ENCODE results near the gene HRCT1.
"Not testable (repeated sequence)": the region's sequence is repeated elsewhere in the genome, so short reads cannot be mapped to it uniquely, and the experiment has no call there.

HRCT1 gene

GRCh38 chr9:35919212-35920008 is 13.4 kb downstream of the HRCT1 start:
- no peak for DNase-seq (ENCODE audit: low read depth)

DNA sequence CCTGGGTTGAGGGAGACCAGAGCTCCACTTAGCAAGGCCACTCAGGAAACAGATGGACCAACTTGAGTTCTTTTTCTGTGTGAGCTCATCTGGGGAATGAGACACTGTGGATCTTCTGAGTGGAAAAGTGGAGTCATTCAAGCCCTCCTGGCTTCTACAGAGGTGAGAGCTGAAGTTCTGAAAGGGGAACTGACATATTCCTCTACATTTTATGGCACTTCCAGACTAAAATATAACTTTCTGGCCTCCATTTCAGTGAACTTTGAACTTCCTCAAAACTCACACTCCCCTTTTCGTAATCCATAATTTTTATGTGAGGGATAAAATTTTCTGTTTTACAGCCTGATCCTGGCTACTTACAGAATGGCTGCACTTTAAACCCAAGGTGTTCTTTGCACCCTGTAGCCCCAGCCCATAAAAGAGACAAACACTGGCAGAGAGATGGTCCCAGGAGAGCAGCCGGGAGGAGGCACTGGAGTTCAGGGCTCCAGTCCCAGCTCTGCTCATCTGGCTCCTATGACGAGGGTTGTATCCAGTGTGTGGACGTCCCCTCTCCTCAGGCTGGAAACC is 14.1 kb downstream of the HRCT1 start:
- DNase-seq (ENCODE audit: low read depth), result no peak

GRCh38 chr9:35923598-35923926 is 17.6 kb downstream of the HRCT1 start:
- no peak for DNase-seq (ENCODE audit: low read depth)

- DNase-seq (ENCODE audit: low read depth), result no peak
Measured at GRCh38 chr9:35923927-35924763, 18.1 kb downstream of the HRCT1 start.

DNA sequence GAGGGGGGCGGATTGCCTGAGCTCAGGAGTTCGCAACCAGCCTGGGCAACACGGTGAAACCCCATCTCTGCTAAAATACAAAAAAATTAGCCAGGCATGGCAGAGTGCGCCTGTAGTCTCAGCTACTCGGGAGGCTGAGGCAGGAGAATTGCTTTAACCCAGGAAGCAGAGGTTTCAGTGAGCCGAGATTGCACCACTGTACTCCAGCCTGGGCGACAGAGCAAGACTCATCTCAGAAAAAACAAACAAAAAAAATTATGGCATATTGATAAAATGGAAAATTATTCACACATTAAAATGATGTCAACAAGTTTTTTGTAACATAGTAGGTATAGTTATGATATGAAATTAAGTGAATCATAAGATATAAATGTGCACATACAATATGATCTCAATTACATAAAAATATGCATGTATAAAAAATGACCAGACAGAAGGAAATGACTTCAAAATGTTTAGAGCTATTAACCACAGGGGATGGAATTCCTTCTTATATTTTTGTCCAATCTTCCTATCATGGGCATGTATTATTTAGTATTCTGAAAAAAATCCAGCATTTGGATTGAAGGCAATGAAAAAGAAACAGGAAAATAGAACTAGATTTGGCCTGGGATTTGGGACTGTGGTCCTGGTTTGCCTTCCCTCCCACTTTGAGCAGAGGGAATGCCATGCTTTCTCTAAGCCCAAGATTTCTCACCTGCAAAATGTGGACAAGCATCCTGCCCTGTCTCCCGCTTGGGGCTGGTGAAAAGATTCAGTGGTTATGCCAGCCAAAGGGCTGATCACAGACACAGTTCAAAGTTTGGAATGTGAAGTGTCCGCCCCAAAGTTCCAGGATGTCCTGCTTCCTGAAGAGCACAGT is 22.8 kb downstream of the HRCT1 start:
- DNase-seq (ENCODE audit: low read depth), result no peak

- no peak for DNase-seq (ENCODE audit: low read depth)
Measured at GRCh38 chr9:35929453-35929718, 23.4 kb downstream of the HRCT1 start.

DNA sequence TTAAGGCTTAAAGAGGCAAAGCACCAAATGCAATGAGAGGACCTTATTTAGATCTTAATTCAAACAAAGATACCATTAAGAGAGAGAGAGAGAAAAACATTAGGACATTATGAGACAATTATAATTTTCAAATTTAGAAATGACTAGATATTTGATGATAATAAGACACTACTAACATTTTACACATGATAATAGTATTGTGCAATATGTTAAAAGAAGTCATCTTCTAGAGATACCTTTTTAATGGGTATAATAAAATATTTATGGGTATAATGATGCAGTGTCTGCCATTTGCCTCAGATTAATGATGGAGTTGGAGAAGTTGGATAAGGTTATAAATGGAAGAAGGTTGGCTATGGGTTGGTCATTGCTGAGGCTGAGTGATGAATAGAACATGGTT is 24.5 kb downstream of the HRCT1 start:
- no peak for DNase-seq (ENCODE audit: low read depth)

DNA sequence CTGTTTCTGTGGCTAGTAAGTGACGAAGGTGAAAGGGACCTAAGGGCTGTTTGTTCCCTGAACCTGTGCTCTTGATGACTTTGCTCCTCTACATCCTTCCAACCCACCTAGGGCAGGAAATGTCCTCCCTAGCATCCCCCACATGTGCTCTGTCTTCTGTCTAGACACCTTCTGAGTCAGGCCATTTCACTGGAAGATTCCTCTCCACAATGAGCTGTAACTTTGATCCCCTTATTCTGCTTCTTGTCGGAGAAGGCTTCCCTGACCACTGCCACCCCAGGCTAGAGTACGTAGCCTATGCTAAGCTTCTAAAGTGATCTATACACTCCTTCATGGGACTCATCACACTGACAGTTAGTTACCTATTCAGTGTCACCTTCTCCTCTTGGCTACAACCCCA is 25.0 kb downstream of the HRCT1 start:
- no peak for DNase-seq (ENCODE audit: low read depth)

- DNase-seq (ENCODE audit: low read depth), result no peak
Measured at GRCh38 chr9:35932735-35933134, 26.7 kb downstream of the HRCT1 start.

DNA sequence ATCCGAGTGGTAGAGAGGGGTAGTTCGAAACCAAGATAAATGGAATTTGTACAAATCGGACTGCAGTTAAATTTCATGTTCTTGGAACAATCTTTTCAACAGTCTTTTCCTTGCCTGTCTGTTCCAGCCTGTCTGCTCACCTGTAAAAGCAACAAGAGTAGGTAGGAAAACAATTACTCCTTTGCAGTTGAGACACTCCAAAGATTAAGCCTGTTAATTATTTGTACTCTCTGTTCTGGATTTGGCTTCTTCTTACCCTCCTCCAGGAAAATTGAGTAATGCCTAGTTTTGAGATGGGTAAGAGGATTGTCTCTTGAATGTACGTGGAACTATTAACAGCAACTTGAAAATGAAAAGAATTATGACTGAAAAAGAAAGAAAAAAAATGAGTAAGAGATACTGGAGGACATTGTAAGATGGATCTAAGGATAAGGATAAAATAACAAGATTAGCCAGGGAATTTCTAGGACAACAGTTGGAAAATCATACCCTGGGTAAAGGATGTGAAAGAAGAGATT is 27.6 kb downstream of the HRCT1 start:
- no peak for DNase-seq (ENCODE audit: low read depth)

DNA sequence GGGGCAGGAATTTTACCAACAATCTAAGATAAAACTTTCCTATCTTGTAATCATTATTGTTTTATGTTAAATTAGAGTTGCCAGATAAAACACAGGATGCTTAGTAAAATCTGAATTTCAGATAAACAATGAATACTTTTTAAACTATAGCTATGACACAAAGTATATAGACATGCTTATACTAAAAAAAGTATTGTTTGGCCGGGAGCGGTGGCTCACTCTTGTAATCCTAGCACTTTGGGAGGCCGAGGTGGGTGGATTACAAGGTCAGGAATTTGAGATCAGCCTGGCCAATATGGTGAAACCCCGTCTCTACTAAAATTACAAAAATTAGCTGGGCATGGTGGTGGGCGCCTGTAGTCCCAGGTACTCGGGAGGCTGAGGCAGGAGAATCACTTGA is 28.1 kb downstream of the HRCT1 start:
- not testable (repeated sequence) for DNase-seq (ENCODE audit: low read depth)

DNA sequence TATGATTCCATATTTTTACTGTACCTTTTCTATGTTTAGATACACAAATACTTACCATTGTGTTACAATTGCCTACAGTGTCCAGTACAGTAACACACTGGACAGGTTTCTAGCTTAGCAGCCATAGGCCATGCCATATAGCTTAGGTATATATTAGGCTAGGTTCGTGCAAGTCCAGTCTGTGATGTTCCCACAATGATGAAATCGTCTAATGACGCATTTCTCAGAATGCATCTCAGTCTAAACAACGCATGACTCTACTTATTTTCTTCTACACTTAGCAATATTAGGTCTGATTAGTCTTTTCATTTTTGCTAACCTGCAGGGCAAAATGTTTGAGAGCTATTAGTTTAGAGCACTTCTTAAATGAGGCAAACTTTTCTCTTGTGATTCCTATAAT is 29.3 kb downstream of the HRCT1 start:
- DNase-seq (ENCODE audit: low read depth), result no peak

GRCh38 chr9:35935755-35936509 is 29.9 kb downstream of the HRCT1 start:
- no peak for DNase-seq (ENCODE audit: low read depth)

DNA sequence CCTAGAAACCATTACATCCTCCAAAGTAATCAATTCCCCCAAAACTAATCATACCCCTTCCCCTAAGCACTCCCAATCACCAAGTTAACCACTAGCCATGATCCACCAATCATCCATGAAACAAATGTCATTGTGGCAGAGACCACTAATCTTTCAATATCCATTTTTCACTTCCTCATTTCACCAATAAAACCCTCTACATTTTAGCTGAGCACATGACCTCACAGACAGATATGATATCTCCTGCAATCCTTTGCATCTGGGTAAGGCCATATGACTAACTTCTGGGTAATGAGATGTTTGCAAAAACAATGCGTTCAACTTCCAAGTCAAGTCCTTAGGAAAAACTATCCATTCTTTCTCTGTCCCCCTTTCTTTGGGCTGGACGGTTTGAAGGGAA is 31.2 kb downstream of the HRCT1 start:
- DNase-seq (ENCODE audit: low read depth), result no peak

GRCh38 chr9:35938474-35939356 is 32.7 kb downstream of the HRCT1 start:
- no peak for DNase-seq (ENCODE audit: low read depth)

- DNase-seq (ENCODE audit: low read depth), result no peak
Measured at GRCh38 chr9:35939679-35940250, 33.8 kb downstream of the HRCT1 start.

DNA sequence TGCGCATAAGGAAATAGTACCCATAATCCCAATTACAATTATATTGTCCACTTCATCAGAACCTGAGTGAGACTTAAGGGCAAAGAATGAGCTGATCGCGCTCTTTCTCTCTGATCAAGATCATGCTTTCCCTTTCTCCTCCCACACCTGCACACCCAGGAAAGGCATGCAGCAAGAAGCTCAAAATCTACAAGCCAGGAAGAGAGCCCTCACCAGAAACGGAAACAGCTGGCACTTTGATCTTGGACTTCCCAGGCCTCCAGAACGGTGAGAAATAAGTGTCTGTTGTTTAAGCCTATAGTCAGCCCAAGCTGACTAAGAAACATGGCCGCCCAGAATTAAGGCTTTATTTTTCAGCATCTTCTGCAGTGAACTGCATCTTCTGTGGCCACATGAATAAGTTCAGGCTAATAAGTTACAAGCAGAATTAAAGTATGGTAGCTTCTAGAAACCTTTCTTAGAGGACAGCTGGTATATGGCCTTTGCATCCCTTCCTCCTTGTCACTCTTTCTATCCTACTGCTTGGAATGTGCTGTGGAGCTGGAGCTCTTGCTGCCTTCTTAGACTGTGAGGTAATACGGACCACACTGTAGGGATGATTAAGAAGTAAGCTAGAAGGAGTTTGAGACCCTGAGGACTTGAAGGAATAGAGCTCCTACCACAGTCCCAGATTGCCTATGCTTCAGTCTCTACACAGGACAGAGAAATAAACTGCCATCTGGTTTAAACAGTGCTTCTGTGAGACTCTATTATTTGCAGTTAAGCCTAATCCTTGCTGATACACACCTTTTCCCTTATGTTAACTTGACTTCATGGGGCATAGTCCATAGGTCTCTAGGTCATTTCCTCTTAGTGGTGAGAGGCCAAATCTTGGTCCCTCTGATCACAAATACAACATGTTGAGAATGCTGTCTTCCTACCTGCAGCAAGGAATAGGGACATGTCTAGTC is 34.7 kb downstream of the HRCT1 start:
- no peak for DNase-seq (ENCODE audit: low read depth)

DNA sequence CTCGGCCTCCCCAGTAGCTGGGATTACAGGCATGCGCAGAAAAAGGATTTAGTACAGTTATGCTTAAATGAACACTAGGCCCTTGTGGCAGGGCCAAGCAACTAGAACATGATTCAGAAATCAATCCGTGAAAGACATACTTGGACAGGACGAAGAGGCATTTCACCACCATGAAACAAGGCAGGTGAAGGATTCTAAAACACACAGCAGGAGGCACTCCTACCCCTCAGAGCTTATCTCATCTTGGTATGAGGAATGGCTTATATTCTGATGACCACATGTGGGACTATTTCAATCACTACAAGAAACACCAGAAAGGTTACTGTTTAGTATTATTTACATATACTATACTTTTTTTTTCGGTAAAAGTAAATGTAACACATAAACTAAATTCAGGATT is 36.3 kb downstream of the HRCT1 start:
- no peak for DNase-seq (ENCODE audit: low read depth)

- DNase-seq (ENCODE audit: low read depth), result no peak
Measured at GRCh38 chr9:35944173-35944572, 38.2 kb downstream of the HRCT1 start.

Data from activated T-helper 9 cell treated with anti-CD3 and anti-CD28 coated beads, Interleukin-2, amount 50 U/mL, for 16 hours (primary cell).